Vagina (tissue), 2 donors: ENCODE measurements around the gene PA2G4. TPM values are rescaled to one million over a fixed set of nuclear protein-coding genes. Genes with fewer than 3 reads are reported as not detected.

ENCODE experiments used
- DNase-seq, 2 donors: peaks; one replicate each; pipeline ENCODE4 v3.0.0-alpha.2; 2017; ENCODE audit errors: extremely low spot score in 2 of 2
- H3K27ac ChIP-seq: fragments of 200-600 bp; sonication (generic); one replicate; pipeline ENCODE4 v1.5.1; 2019
- H3K27me3 ChIP-seq: fragments of 200-600 bp; sonication (generic); one replicate; pipeline ENCODE4 v1.5.1; 2019
- H3K36me3 ChIP-seq, 2 donors: fragments of 200-600 bp; sonication (generic); one replicate each; pipeline ENCODE4 v1.5.1; 2017 to 2019
- H3K4me1 ChIP-seq: fragments of 200-600 bp; sonication (generic); one replicate; pipeline ENCODE4 v1.5.1; 2019
- H3K4me3 ChIP-seq, 2 donors: fragments of 200-600 bp; sonication (generic); 1 replicate in 1 of 2; 2 replicates in 1 of 2; pipeline ENCODE4 v1.5.1; 2016 to 2019
- H3K9me3 ChIP-seq: fragments of 200-600 bp; sonication (generic); one replicate; pipeline ENCODE4 v1.5.1; 2019
- CTCF ChIP-seq, 3 experiments: fragments of 450-650 bp in 2 of 3; fragments of 200-600 bp in 1 of 3; sonication (generic) in 1 of 3; IDR thresholded peaks; one replicate each; pipeline ENCODE4 v1.5.1; 2017 to 2019; ENCODE audit warnings: antibody characterized with exemption in 3 of 3, mild to moderate bottlenecking in 2 of 3, moderate library complexity in 2 of 3
- POLR2A ChIP-seq, 2 donors: fragments of 450-650 bp; IDR thresholded peaks; one replicate each; pipeline ENCODE4 v1.6.1; 2017; ENCODE audit warnings: antibody characterized with exemption in 2 of 2, mild to moderate bottlenecking in 2 of 2, moderate library complexity in 2 of 2
- POLR2AphosphoS5 ChIP-seq, 2 donors: sonication (generic); formaldehyde crosslinking; IDR thresholded peaks; one replicate each; pipeline ENCODE4 v1.9.0; 2017; ENCODE audit warnings: antibody characterized with exemption in 2 of 2, mild to moderate bottlenecking in 2 of 2, low read depth in 1 of 2; ENCODE audit not compliant: insufficient read depth in 1 of 2
- intact Hi-C: fragments of 100-400 bp; cut with DNase I; formaldehyde crosslinking; loops from one replicate; pipeline ENCODE4 v1.15.1; 2023
- total RNA-seq: library from RNA; depleted of rRNA; stranded (reverse); fragments of >200 nt; gene quantifications from one replicate; pipeline ENCODE4 v1.2.3, GENCODE V29; 2016

PA2G4 gene
- total RNA-seq, 1 donor from 2014 or later, result 116 TPM

GRCh38 chr12:56098592-56098991 lies 5.8 kb upstream of the PA2G4 start:
- no peak for DNase-seq
- no peaks in the 10 kb centered on the region for H3K27me3 ChIP-seq
- peaks cover 9% of the 10 kb centered on the region for H3K4me1 ChIP-seq
- intact Hi-C loops, result no loop called here
- no peak for TF ChIP-seq POLR2AphosphoS5 (IDR thresholded peaks at IDR 0.05; ENCODE audit: insufficient read depth in 1 of 2, low read depth in 1 of 2)
- no peak for TF ChIP-seq POLR2A (IDR thresholded peaks at IDR 0.05)
- no peak for TF ChIP-seq CTCF (IDR thresholded peaks at IDR 0.05)
- H3K9me3 ChIP-seq, result no peaks in the 10 kb centered on the region
- H3K4me3 ChIP-seq, result no peak overlapping the region
- peaks cover 0 to 4% of the 10 kb centered on the region in 2 donors for H3K36me3 ChIP-seq
- no peak overlapping the region for H3K27ac ChIP-seq

- Histone ChIP-seq H3K4me1 (peaks cover 13% of the 10 kb centered on the region), H3K36me3 (peaks cover 0 to 4% of the 10 kb centered on the region in 2 donors), H3K4me3 (no peak overlapping the region), H3K27me3 (no peaks in the 10 kb centered on the region), H3K27ac (no peak overlapping the region), H3K9me3 (no peaks in the 10 kb centered on the region)
- no peak for DNase-seq
- no peak for TF ChIP-seq CTCF (IDR thresholded peaks at IDR 0.05)
- no peak for TF ChIP-seq POLR2AphosphoS5 (IDR thresholded peaks at IDR 0.05; ENCODE audit: insufficient read depth in 1 of 2, low read depth in 1 of 2)
- TF ChIP-seq POLR2A (IDR thresholded peaks at IDR 0.05), result no peak
- intact Hi-C loops, result no loop called here
Observed at GRCh38 chr12:56099787-56100186, 4.6 kb upstream of the PA2G4 start.

- DNase-seq, result no peak
- H3K9me3 ChIP-seq, result no peaks in the 10 kb centered on the region
- intact Hi-C loops, result no loop called here
- no peaks in the 10 kb centered on the region for H3K27me3 ChIP-seq
- H3K4me3 ChIP-seq, result no peak overlapping the region
- peaks cover 26% of the 10 kb centered on the region for H3K4me1 ChIP-seq
- H3K36me3 ChIP-seq, result peaks cover 0 to 4% of the 10 kb centered on the region in 2 donors
- TF ChIP-seq POLR2A (IDR thresholded peaks at IDR 0.05) (no peak), CTCF (IDR thresholded peaks at IDR 0.05) (no peak), POLR2AphosphoS5 (IDR thresholded peaks at IDR 0.05; ENCODE audit: insufficient read depth in 1 of 2, low read depth in 1 of 2) (no peak)
- H3K27ac ChIP-seq, result no peak overlapping the region
Observed at GRCh38 chr12:56101045-56101444, 3.3 kb upstream of the PA2G4 start.

- Histone ChIP-seq H3K27ac (no peak overlapping the region), H3K36me3 (peaks cover 0 to 19% of the 10 kb centered on the region in 2 donors), H3K4me1 (peaks cover 35% of the 10 kb centered on the region), H3K9me3 (no peaks in the 10 kb centered on the region), H3K4me3 (no peak overlapping the region), H3K27me3 (no peaks in the 10 kb centered on the region)
- no peak for TF ChIP-seq CTCF (IDR thresholded peaks at IDR 0.05)
- TF ChIP-seq POLR2AphosphoS5 (IDR thresholded peaks at IDR 0.05; ENCODE audit: insufficient read depth in 1 of 2, low read depth in 1 of 2), result no peak
- TF ChIP-seq POLR2A (IDR thresholded peaks at IDR 0.05), result no peak
- DNase-seq, result no peak
- intact Hi-C loops, result no loop called here
Observed at GRCh38 chr12:56102683-56103065, 1.7 kb upstream of the PA2G4 start.

GRCh38 chr12:56103066-56103711 lies 1.2 kb upstream of the PA2G4 start:
- peak overlapping the region; percentile 62 to 97 for H3K4me3 ChIP-seq
- H3K36me3 ChIP-seq, result peaks cover 0 to 24% of the 10 kb centered on the region in 2 donors
- H3K27me3 ChIP-seq, result no peaks in the 10 kb centered on the region
- TF ChIP-seq CTCF (IDR thresholded peaks at IDR 0.05) (no peak), POLR2A (IDR thresholded peaks at IDR 0.05) (no peak), POLR2AphosphoS5 (IDR thresholded peaks at IDR 0.05; ENCODE audit: insufficient read depth in 1 of 2, low read depth in 1 of 2) (no peak)
- H3K27ac ChIP-seq, result peak overlapping the region; percentile 85
- intact Hi-C loops, result no loop called here
- no peaks in the 10 kb centered on the region for H3K9me3 ChIP-seq
- DNase-seq, result no peak
- peaks cover 35% of the 10 kb centered on the region for H3K4me1 ChIP-seq
